Cerebellar cortex (tissue), 1 donor: ENCODE data around the gene DOP1B.
A peak's percentile ranks its signal among the peaks of the same experiment; 100 is the strongest.
"Not testable (repeated sequence)": the region's sequence is repeated elsewhere in the genome, so short reads cannot be mapped to it uniquely, and the experiment has no call there.

Experiments used
- DNase-seq: peaks from one replicate; pipeline ENCODE4 v3.0.0-alpha.2; 2015; ENCODE audit warnings: low spot score

DOP1B gene

GRCh38 chr21:36156815-36157670 is at the start of gene DOP1B:
Gene DOP1B, plus strand, starts transcription at chr21:36156824. Its CDS starts 7,910 bp downstream, at chr21:36164734.
- peak; percentile 28 for DNase-seq

GRCh38 chr21:36109868-36110267 is 46.8 kb upstream of the DOP1B start:
- no peak for DNase-seq

- DNase-seq: no peak
Observed at GRCh38 chr21:36111238-36111637, 45.4 kb upstream of the DOP1B start.

- peak; percentile 52 for DNase-seq
Observed at GRCh38 chr21:36113647-36114428, 42.8 kb upstream of the DOP1B start.

- no peak for DNase-seq
Observed at GRCh38 chr21:36115138-36115730, 41.4 kb upstream of the DOP1B start.

- no peak for DNase-seq
Observed at GRCh38 chr21:36117286-36117741, 39.3 kb upstream of the DOP1B start.

- no peak for DNase-seq
Observed at GRCh38 chr21:36120304-36120888, 36.2 kb upstream of the DOP1B start.

- no peak for DNase-seq
Observed at GRCh38 chr21:36122977-36123376, 33.6 kb upstream of the DOP1B start.

- no peak for DNase-seq
Observed at GRCh38 chr21:36124395-36124794, 32.2 kb upstream of the DOP1B start.

GRCh38 chr21:36125512-36126207 is 31.0 kb upstream of the DOP1B start:
- peak; percentile 72 for DNase-seq

GRCh38 chr21:36126208-36126565 is 30.4 kb upstream of the DOP1B start:
- DNase-seq: no peak

GRCh38 chr21:36126621-36127110 is 30.0 kb upstream of the DOP1B start:
- DNase-seq: no peak

GRCh38 chr21:36127250-36127904 is 29.2 kb upstream of the DOP1B start:
- no peak for DNase-seq

GRCh38 chr21:36127977-36128376 is 28.6 kb upstream of the DOP1B start:
- no peak for DNase-seq

- no peak for DNase-seq
Observed at GRCh38 chr21:36129219-36129618, 27.4 kb upstream of the DOP1B start.

- not testable (repeated sequence) for DNase-seq
Observed at GRCh38 chr21:36130414-36130762, 26.2 kb upstream of the DOP1B start.

- not testable (repeated sequence) for DNase-seq
Observed at GRCh38 chr21:36130839-36131238, 25.8 kb upstream of the DOP1B start.

GRCh38 chr21:36132696-36133095 is 23.9 kb upstream of the DOP1B start:
- DNase-seq: no peak

- no peak for DNase-seq
Observed at GRCh38 chr21:36134803-36135390, 21.7 kb upstream of the DOP1B start, which contains the start of gene CBR3. Gene CBR3, plus strand, starts transcription at chr21:36135079. Its CDS starts 114 bp downstream, at chr21:36135193.

GRCh38 chr21:36135391-36136102 is 21.1 kb upstream of the DOP1B start:
- peak; percentile 74 for DNase-seq
